Activated B cell treated with CpG ODN at 0.5 μM for 24 hours (primary cell): ENCODE measurements around the gene UBE2K. TPM values are rescaled to one million over a fixed set of nuclear protein-coding genes. Genes with fewer than 3 reads are reported as not detected.

Experiments used
- ATAC-seq: fragments of 200-7000 bp; cut with Tn5 transposase; one replicate; pipeline ENCODE4 v1.10.0; 2021; ENCODE audit warnings: low read depth, mild to moderate bottlenecking, moderate library complexity
- CTCF ChIA-PET: fragments of 350-600 bp; sonication (Branson Sonifier 250); formaldehyde crosslinking; loops from one replicate; lab custom pipeline; 2021; ENCODE audit warnings: antibody characterized with exemption; lab: Charles Lee
- POLR2A ChIA-PET: fragments of 350-600 bp; sonication (Branson Sonifier 250); formaldehyde crosslinking; loops from one replicate; lab custom pipeline; 2021; ENCODE audit warnings: antibody characterized with exemption; lab: Charles Lee
- DNase-seq: peaks from one replicate; pipeline ENCODE4 v3.0.0; 2022
- H3K27ac Mint-ChIP-seq: one replicate; pipeline ENCODE4 v1.8.0; 2020; ENCODE audit warnings: mixed read lengths
- H3K27me3 Mint-ChIP-seq: one replicate; pipeline ENCODE4 v1.8.0; 2021; ENCODE audit warnings: mixed read lengths
- H3K36me3 Mint-ChIP-seq: one replicate; pipeline ENCODE4 v1.8.0; 2021; ENCODE audit warnings: low read depth, mixed read lengths
- H3K4me1 Mint-ChIP-seq: one replicate; pipeline ENCODE4 v1.8.0; 2021; ENCODE audit warnings: mixed read lengths
- H3K4me3 Mint-ChIP-seq: one replicate; pipeline ENCODE4 v1.8.0; 2020; ENCODE audit warnings: mild to moderate bottlenecking, mixed read lengths
- H3K9me3 Mint-ChIP-seq: one replicate; pipeline ENCODE4 v1.8.0; 2020; ENCODE audit warnings: mixed read lengths
- intact Hi-C: fragments of 100-400 bp; cut with micrococcal nuclease; formaldehyde crosslinking; loops from one replicate; pipeline ENCODE4 v1.15.1; 2024
- total RNA-seq: library from RNA; stranded (reverse); gene quantifications from 2 replicates; pipeline ENCODE4 v1.2.3, GENCODE V29; 2022
- TF ChIP-seq, protein P1 (sequence below): fragments of 200-600 bp; IDR thresholded peaks from one replicate; pipeline ENCODE4 v1.8.0; 2022; ENCODE audit warnings: antibody characterized with exemption, mild to moderate bottlenecking

Gene UBE2K
- total RNA-seq, 1 donor from 2014 or later, result 54.4 TPM

DNA sequence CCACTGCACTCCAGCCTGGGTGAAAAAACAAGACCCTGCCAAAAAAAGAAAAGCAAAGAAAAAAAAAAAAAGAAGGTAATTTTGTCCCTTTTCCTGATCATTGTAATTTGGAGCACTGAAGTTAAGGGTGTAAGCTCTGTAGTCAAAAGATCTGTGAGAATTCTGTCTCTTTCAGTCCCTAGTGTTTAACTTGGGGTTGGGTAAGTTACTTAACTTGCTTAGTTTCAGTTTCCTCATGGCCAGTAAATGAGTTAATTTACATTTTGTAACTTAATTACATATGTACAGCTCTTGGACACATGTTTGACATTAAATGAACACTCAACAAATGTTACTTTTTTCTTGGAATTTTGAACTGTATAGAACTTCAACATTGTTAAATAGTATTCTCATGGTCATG lies 10.9 kb upstream of the UBE2K start:
- Mint-ChIP-seq H3K36me3 (no peaks in the 10 kb centered on the region), H3K4me1 (peaks cover 23% of the 10 kb centered on the region), H3K27ac (no peak overlapping the region), H3K27me3 (no peaks in the 10 kb centered on the region), H3K4me3 (no peak overlapping the region), H3K9me3 (no peaks in the 10 kb centered on the region)
- ATAC-seq (no peak), DNase-seq (no peak)
- POLR2A ChIA-PET, result interaction anchor here (0.7 kb wide), 1 partner anchor 13 kb away, joined by 4 read pairs; no protein-coding TSS in a partner anchor
- intact Hi-C loops, result no loop called here
- CTCF ChIA-PET, result interaction anchor here (0.6 kb wide), 1 partner anchor 445 kb away, joined by 5 read pairs; no protein-coding TSS in a partner anchor
- TF ChIP-seq, protein P1, sequence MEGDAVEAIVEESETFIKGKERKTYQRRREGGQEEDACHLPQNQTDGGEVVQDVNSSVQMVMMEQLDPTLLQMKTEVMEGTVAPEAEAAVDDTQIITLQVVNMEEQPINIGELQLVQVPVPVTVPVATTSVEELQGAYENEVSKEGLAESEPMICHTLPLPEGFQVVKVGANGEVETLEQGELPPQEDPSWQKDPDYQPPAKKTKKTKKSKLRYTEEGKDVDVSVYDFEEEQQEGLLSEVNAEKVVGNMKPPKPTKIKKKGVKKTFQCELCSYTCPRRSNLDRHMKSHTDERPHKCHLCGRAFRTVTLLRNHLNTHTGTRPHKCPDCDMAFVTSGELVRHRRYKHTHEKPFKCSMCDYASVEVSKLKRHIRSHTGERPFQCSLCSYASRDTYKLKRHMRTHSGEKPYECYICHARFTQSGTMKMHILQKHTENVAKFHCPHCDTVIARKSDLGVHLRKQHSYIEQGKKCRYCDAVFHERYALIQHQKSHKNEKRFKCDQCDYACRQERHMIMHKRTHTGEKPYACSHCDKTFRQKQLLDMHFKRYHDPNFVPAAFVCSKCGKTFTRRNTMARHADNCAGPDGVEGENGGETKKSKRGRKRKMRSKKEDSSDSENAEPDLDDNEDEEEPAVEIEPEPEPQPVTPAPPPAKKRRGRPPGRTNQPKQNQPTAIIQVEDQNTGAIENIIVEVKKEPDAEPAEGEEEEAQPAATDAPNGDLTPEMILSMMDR, result no peak

DNA sequence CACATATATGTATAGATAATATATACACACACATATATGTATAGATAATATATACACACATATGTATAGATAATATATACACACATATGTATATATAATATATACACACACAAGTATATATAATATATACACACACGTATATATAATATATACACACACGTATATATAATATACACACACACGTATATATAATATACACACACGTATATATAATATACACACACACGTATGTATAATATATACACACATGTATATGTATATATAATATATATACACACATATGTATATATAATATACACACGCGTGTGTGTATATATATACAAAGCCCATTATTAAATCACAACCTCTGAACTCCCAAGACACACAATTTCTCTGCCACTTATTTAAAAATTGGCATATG lies 8.0 kb upstream of the UBE2K start:
- Mint-ChIP-seq H3K36me3 (no peaks in the 10 kb centered on the region), H3K27me3 (no peaks in the 10 kb centered on the region), H3K27ac (no peak overlapping the region), H3K4me1 (peaks cover 11% of the 10 kb centered on the region), H3K9me3 (no peaks in the 10 kb centered on the region), H3K4me3 (no peak overlapping the region)
- DNase-seq (no peak), ATAC-seq (no peak)
- POLR2A ChIA-PET, result no interaction called here
- intact Hi-C loops, result no loop called here
- CTCF ChIA-PET, result no interaction called here
- TF ChIP-seq, protein P1, result no peak

DNA sequence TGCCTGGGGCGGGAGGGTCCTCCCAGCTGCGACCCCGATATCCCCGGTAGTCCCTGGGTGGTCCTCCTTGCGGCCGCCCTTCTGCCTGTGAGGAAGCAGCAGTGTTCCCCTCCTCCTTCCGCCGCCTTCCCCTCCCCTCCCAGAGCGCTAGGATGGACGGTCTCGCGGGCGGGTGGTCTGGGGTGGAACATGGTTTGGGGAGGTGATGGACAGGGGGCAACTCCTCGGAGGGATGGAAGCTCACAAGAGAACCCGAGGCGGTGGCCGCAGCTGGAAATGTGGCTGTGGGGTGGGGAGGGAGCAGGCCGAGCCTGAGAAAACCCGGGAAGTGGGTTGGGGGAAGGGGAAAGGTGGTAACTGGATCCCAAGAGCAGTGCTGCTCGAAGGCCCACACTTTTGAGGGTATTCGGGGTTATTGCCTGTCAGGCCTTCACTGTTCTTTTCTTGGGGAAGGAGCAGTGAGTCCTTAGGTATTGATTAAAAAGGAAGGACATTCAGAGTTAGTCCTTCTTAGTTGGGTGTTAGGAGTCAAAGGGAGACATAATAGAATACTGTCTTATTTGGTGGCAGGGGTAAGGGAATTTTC lies 581 bp downstream of the UBE2K start:
- Mint-ChIP-seq H3K27ac (peak overlapping the region; percentile 96), H3K4me3 (peak overlapping the region; percentile 99), H3K9me3 (no peaks in the 10 kb centered on the region), H3K36me3 (peaks cover 19% of the 10 kb centered on the region), H3K27me3 (no peaks in the 10 kb centered on the region), H3K4me1 (peaks cover 48% of the 10 kb centered on the region)
- DNase-seq, result no peak
- TF ChIP-seq, protein P1, result no peak
- ATAC-seq, result peak; percentile 27
- ChIA-PET POLR2A (interaction anchor here (0.6 to 2.6 kb wide), 22 partner anchors 9 to 532 kb away, joined by 3 to 40 read pairs (median 6); partner anchors contain the start of genes LIAS, RPL9, SMIM14 and UGDH), CTCF (interaction anchor here (0.6 to 1.6 kb wide), 6 partner anchors 171 to 277 kb away, joined by 3 to 5 read pairs (median 3); no protein-coding TSS in a partner anchor)
- intact Hi-C loops, result loop anchor here (1.0 to 5.0 kb wide), 13 partner anchors 12 to 629 kb away; partner anchors contain the start of genes LIAS, N4BP2, PDS5A and RHOH

DNA sequence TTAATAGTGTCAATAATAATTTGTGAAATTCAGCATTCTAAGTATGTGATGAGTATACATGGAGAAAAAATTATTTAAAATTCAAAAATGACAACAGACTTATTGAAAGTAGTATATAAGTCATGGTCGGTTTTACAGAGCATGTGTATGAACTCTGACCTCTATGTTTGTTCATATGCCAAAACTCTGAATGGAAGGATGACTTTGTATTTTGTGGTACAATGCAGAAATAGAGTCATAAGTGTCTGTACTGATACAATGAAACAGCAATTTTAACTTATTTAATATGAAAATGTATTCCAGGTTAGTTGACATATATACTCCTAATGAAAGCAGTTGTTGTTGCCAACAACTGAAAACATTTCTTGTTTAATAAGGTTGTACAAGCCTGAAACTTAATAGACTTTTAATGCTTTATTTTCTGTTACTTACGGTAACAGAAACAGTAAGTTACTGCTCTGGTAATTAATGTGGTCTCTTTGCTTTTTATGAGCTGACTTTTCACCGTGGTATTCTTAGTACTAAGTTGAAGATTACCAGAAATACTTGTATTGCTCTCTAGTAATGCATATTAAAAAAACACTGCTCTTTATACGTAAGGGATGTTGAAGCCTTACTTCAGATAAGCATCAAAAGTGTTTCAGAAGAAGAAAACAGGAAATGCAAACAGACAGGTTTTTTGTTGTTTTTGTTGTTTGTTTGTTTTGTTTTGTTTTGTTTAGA lies 1.9 kb downstream of the UBE2K start:
- ChIA-PET CTCF (no interaction called here), POLR2A (no interaction called here)
- no peak for DNase-seq
- ATAC-seq, result no peak
- peaks cover 20% of the 10 kb centered on the region for H3K36me3 Mint-ChIP-seq
- peak overlapping the region; percentile 99 for H3K4me3 Mint-ChIP-seq
- H3K9me3 Mint-ChIP-seq, result no peaks in the 10 kb centered on the region
- TF ChIP-seq, protein P1, result no peak
- intact Hi-C loops, result loop anchor here (2.0 to 5.0 kb wide), 7 partner anchors 32 to 627 kb away; partner anchors contain the start of genes LIAS, RHOH and RPL9
- peaks cover 50% of the 10 kb centered on the region for H3K4me1 Mint-ChIP-seq
- no peaks in the 10 kb centered on the region for H3K27me3 Mint-ChIP-seq
- peak overlapping the region; percentile 41 for H3K27ac Mint-ChIP-seq

DNA sequence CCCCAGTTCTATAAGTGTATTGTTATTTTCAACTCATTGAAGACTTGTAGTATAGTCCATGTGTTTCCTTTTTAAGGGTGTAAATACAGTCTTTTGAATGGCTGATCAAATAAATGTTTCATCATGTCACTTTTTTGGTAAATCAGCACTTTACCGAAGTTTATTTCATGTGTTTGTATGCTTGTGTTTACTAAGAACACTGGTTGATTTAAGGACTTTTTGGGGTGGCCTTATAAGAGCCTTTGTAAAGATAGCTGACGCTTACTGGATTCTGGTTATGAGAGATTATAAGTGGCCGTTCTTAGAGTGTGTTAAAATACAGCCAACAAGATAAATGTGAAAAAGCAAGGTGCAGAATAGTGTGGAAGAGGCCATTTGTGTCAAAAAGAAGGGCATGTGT lies 2.6 kb downstream of the UBE2K start:
- POLR2A ChIA-PET, result no interaction called here
- H3K9me3 Mint-ChIP-seq, result no peaks in the 10 kb centered on the region
- DNase-seq (no peak), ATAC-seq (no peak)
- H3K27me3 Mint-ChIP-seq, result no peaks in the 10 kb centered on the region
- TF ChIP-seq, protein P1, result no peak
- H3K27ac Mint-ChIP-seq, result no peak overlapping the region
- CTCF ChIA-PET, result no interaction called here
- H3K4me1 Mint-ChIP-seq, result peaks cover 49% of the 10 kb centered on the region
- H3K36me3 Mint-ChIP-seq, result peaks cover 23% of the 10 kb centered on the region
- intact Hi-C loops, result no loop called here
- H3K4me3 Mint-ChIP-seq, result peak overlapping the region; percentile 99
